WTC11 (cell line): ENCODE results near the gene DDX46. TPM values are rescaled to one million over a fixed set of nuclear protein-coding genes. Genes with fewer than 3 reads are reported as not detected.
A peak's percentile ranks its signal among the peaks of the same experiment; 100 is the strongest.

Source experiments
- ATAC-seq: fragments of 200-7000 bp; cut with Tn5 transposase; 2 replicates; pipeline ENCODE4 v1.10.0; 2021; ENCODE audit warnings: mild to moderate bottlenecking, moderate library complexity
- CTCF ChIA-PET: fragments of 300-600 bp; sonication (Branson Sonifier 250); formaldehyde crosslinking; loops from one replicate; lab custom pipeline; 2021; ENCODE audit warnings: antibody characterized with exemption; lab: Charles Lee
- POLR2A ChIA-PET: fragments of 350-600 bp; sonication (Branson Sonifier 250); formaldehyde crosslinking; loops from one replicate; lab custom pipeline; 2021; ENCODE audit warnings: antibody characterized with exemption; lab: Charles Lee
- DNase-seq: peaks from one replicate; pipeline ENCODE4 v3.0.0; 2021; ENCODE audit warnings: low spot score
- H3K27ac Mint-ChIP-seq: 2 replicates; pipeline ENCODE4 v1.8.0; 2021; ENCODE audit warnings: mixed read lengths
- H3K27me3 Mint-ChIP-seq: 2 replicates; pipeline ENCODE4 v1.8.0; 2021; ENCODE audit warnings: low read depth, mild to moderate bottlenecking, moderate library complexity, mixed read lengths
- H3K36me3 Mint-ChIP-seq: 2 replicates; pipeline ENCODE4 v1.8.0; 2021; ENCODE audit warnings: mixed read lengths
- H3K4me1 Mint-ChIP-seq: 2 replicates; pipeline ENCODE4 v1.8.0; 2022; ENCODE audit warnings: mixed read lengths
- H3K4me3 Mint-ChIP-seq: 2 replicates; pipeline ENCODE4 v1.8.0; 2021; ENCODE audit warnings: mild to moderate bottlenecking, moderate library complexity, mixed read lengths
- H3K9me3 Mint-ChIP-seq: 2 replicates; pipeline ENCODE4 v1.8.0; 2021; ENCODE audit warnings: mixed read lengths
- FOXK1 ChIP-seq: sonication (generic); formaldehyde crosslinking; IDR thresholded peaks from 2 replicates; pipeline ENCODE4 v1.8.0; 2022; ENCODE audit warnings: mild to moderate bottlenecking, moderate library complexity, missing genetic modification reagents
- GRHL2 ChIP-seq: fragments of 250-450 bp; sonication (Bioruptor Pico); IDR thresholded peaks from 2 replicates; pipeline ENCODE4 v1.8.0; 2022; ENCODE audit warnings: mild to moderate bottlenecking, moderate library complexity; ENCODE audit not compliant: insufficient replicate concordance, severe bottlenecking
- JAZF1 ChIP-seq: fragments of 250-450 bp; sonication (Bioruptor Pico); IDR thresholded peaks from 2 replicates; pipeline ENCODE4 v1.9.0; 2021; ENCODE audit warnings: moderate library complexity, mild to moderate bottlenecking, inconsistent platforms
- NFYB ChIP-seq: sonication (generic); formaldehyde crosslinking; conservative IDR thresholded peaks from 2 replicates; pipeline ENCODE4 v1.8.0; 2022; ENCODE audit warnings: low read depth, missing genetic modification reagents
- TCF7 ChIP-seq: sonication (generic); formaldehyde crosslinking; IDR thresholded peaks from 2 replicates; pipeline ENCODE4 v1.8.0; 2022; ENCODE audit warnings: mild to moderate bottlenecking, low read depth, missing genetic modification reagents, moderate library complexity
- TP53 ChIP-seq: sonication (generic); formaldehyde crosslinking; IDR thresholded peaks from 2 replicates; pipeline ENCODE4 v1.8.1; 2023; ENCODE audit warnings: mild to moderate bottlenecking, missing genetic modification reagents
- ZBTB21 ChIP-seq: sonication (generic); formaldehyde crosslinking; IDR thresholded peaks from 2 replicates; pipeline ENCODE4 v1.8.1; 2023; ENCODE audit warnings: mild to moderate bottlenecking, missing genetic modification reagents, borderline replicate concordance
- ZNF219 ChIP-seq: sonication (generic); formaldehyde crosslinking; IDR thresholded peaks from 2 replicates; pipeline ENCODE4 v1.8.0; 2023; ENCODE audit warnings: missing genetic modification reagents, mild to moderate bottlenecking, borderline replicate concordance
- ZNF263 ChIP-seq: sonication (generic); formaldehyde crosslinking; IDR thresholded peaks from 2 replicates; pipeline ENCODE4 v1.8.1; 2022; ENCODE audit warnings: low read depth, mild to moderate bottlenecking, moderate library complexity, missing genetic modification reagents
- ZNF423 ChIP-seq: fragments of 250-450 bp; sonication (Bioruptor Pico); IDR thresholded peaks from 2 replicates; pipeline ENCODE4 v2.1.2; 2022; ENCODE audit warnings: mild to moderate bottlenecking, moderate library complexity
- total RNA-seq: library from RNA; stranded (reverse); gene quantifications from 3 replicates; pipeline ENCODE4 v1.2.3, GENCODE V29; 2021
- TF ChIP-seq, protein P1 (sequence below): fragments of 250-450 bp; sonication (Bioruptor Pico); IDR thresholded peaks from 2 replicates; pipeline ENCODE4 v1.9.0; 2021; ENCODE audit warnings: mild to moderate bottlenecking
- TF ChIP-seq, protein P2 (sequence below): sonication (generic); formaldehyde crosslinking; IDR thresholded peaks from 2 replicates; pipeline ENCODE4 v1.8.1; 2022; ENCODE audit warnings: mild to moderate bottlenecking, moderate library complexity, missing genetic modification reagents
- TF ChIP-seq, protein P3 (sequence below): sonication (generic); formaldehyde crosslinking; IDR thresholded peaks from 2 replicates; pipeline ENCODE4 v1.8.1; 2023; ENCODE audit warnings: mild to moderate bottlenecking, missing genetic modification reagents
- TF ChIP-seq, protein P4 (sequence below): sonication (generic); formaldehyde crosslinking; IDR thresholded peaks from 2 replicates; pipeline ENCODE4 v1.8.0; 2022; ENCODE audit warnings: mild to moderate bottlenecking, missing genetic modification reagents
- TF ChIP-seq, protein P5 (sequence below): fragments of 250-450 bp; sonication (Bioruptor Pico); IDR thresholded peaks from 2 replicates; pipeline ENCODE4 v1.9.0; 2021; ENCODE audit warnings: mild to moderate bottlenecking, borderline replicate concordance
- TF ChIP-seq, protein P6 (sequence below): sonication (generic); formaldehyde crosslinking; IDR thresholded peaks from 2 replicates; pipeline ENCODE4 v1.8.0; 2023; ENCODE audit warnings: mild to moderate bottlenecking, missing genetic modification reagents
- TF ChIP-seq, protein P7 (sequence below): sonication (generic); formaldehyde crosslinking; conservative IDR thresholded peaks from 2 replicates; pipeline ENCODE4 v1.8.1; 2023; ENCODE audit warnings: mild to moderate bottlenecking, low read depth, missing genetic modification reagents, moderate library complexity

DDX46 gene
- total RNA-seq, 1 experiment from 2014 or later, result 123 TPM

DNA sequence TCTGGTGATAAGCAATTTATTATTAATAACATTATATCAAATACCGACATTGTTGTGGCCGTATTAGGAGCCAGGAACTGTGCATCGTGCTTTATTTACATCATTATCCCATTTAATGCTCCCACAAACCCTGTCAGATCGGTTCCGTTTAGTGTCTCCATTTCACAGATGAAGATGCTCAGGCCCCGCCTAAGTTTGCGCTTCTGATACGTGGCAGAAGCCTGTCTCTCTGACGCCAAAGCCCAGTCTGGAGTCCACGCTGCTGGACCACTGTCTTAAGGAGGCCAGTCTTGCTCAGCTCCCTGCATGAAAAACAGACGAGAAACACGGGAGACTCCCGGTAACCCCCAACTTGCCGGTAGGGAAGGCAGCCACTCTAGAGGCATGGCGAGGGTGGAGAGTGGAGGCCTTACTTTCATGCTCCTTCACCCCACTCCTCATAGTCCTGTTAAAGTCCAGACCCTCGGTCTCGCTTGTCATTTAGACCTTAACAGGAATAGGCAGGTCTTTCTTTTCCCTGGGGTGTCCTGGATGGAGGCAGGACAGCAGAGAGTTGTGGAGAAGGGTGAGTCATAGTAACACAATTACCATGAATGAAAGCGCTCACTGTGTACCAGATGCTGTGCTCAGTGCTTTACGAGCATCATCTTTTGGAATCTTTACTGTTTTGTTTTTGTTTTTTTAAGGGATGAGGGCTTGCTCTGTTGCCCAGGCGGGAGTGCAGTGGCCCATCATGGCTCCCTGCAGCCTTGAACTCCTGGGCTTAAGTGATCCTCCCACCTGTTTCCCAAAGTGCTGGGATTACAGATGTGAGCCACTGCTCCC is 116.5 kb downstream of the DDX46 start:
- ATAC-seq, result peak; percentile 3; the same call in 1 of the 2 replicates
- no peaks in the 10 kb centered on the region for H3K36me3 Mint-ChIP-seq
- POLR2A ChIA-PET, result interaction anchor here (2.2 kb wide), 1 partner anchor 29 kb away, joined by 20 read pairs; the partner anchor contains the start of gene PCBD2
- H3K4me1 Mint-ChIP-seq, result peaks cover 16% of the 10 kb centered on the region
- H3K27me3 Mint-ChIP-seq, result no peaks in the 10 kb centered on the region; the same call in 1 of the 2 replicates
- no peak for TF ChIP-seq TP53 (CRISPR knock-in tag)
- TF ChIP-seq, all 79 proteins: peak for 0
- DNase-seq, result no peak
- Mint-ChIP-seq H3K27ac (peak overlapping the region; percentile 19; the same call in 1 of the 2 replicates), H3K4me3 (peak overlapping the region; percentile 88), H3K9me3 (no peaks in the 10 kb centered on the region)
- CTCF ChIA-PET, result interaction anchor here (3.2 kb wide), 1 partner anchor 30 kb away, joined by 30 read pairs; the partner anchor contains the start of gene PCBD2

DNA sequence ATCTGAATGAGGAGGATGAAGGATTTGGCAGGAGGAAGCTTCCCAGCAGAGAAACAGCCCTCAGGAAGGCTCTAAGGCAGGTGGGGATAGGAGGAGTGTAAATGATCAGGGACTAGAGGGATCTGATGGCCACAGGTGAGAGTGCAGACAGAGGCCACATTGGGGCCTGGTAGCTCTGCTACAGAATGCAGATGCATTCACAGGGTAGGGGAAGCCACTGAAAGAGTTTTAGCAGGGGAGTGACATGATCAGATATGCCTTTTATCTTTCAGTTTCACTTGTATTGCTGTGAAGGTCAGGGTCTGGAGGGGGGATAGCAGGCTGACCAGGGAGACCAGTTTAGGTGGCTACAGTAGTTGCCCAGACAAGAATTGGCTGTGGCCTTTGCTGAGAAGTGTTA is 118.6 kb downstream of the DDX46 start:
- no peaks in the 10 kb centered on the region for H3K9me3 Mint-ChIP-seq
- no peak overlapping the region for H3K4me3 Mint-ChIP-seq
- peak overlapping the region; percentile 42; the same call in 1 of the 2 replicates for H3K27ac Mint-ChIP-seq
- ChIA-PET POLR2A (no interaction called here), CTCF (interaction anchor here (1.0 kb wide), 1 partner anchor 27 kb away, joined by 3 read pairs; no protein-coding TSS in a partner anchor)
- H3K27me3 Mint-ChIP-seq, result no peaks in the 10 kb centered on the region; the same call in 1 of the 2 replicates
- DNase-seq, result no peak
- peaks cover 20% of the 10 kb centered on the region for H3K4me1 Mint-ChIP-seq
- ATAC-seq, result no peak
- H3K36me3 Mint-ChIP-seq, result peaks cover 3% of the 10 kb centered on the region; the same call in 1 of the 2 replicates
- TF ChIP-seq, protein P1, sequence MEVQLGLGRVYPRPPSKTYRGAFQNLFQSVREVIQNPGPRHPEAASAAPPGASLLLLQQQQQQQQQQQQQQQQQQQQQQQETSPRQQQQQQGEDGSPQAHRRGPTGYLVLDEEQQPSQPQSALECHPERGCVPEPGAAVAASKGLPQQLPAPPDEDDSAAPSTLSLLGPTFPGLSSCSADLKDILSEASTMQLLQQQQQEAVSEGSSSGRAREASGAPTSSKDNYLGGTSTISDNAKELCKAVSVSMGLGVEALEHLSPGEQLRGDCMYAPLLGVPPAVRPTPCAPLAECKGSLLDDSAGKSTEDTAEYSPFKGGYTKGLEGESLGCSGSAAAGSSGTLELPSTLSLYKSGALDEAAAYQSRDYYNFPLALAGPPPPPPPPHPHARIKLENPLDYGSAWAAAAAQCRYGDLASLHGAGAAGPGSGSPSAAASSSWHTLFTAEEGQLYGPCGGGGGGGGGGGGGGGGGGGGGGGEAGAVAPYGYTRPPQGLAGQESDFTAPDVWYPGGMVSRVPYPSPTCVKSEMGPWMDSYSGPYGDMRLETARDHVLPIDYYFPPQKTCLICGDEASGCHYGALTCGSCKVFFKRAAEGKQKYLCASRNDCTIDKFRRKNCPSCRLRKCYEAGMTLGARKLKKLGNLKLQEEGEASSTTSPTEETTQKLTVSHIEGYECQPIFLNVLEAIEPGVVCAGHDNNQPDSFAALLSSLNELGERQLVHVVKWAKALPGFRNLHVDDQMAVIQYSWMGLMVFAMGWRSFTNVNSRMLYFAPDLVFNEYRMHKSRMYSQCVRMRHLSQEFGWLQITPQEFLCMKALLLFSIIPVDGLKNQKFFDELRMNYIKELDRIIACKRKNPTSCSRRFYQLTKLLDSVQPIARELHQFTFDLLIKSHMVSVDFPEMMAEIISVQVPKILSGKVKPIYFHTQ (CRISPR knock-in tag), result no peak
- TF ChIP-seq TCF7 (CRISPR knock-in tag), result no peak
- TF ChIP-seq, protein P2, sequence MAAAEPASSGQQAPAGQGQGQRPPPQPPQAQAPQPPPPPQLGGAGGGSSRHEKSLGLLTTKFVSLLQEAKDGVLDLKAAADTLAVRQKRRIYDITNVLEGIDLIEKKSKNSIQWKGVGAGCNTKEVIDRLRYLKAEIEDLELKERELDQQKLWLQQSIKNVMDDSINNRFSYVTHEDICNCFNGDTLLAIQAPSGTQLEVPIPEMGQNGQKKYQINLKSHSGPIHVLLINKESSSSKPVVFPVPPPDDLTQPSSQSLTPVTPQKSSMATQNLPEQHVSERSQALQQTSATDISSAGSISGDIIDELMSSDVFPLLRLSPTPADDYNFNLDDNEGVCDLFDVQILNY (CRISPR knock-in tag), result no peak
- TF ChIP-seq ZNF263 (CRISPR knock-in tag), result no peak
- TF ChIP-seq FOXK1 (CRISPR knock-in tag), result no peak
- TF ChIP-seq, protein P3, sequence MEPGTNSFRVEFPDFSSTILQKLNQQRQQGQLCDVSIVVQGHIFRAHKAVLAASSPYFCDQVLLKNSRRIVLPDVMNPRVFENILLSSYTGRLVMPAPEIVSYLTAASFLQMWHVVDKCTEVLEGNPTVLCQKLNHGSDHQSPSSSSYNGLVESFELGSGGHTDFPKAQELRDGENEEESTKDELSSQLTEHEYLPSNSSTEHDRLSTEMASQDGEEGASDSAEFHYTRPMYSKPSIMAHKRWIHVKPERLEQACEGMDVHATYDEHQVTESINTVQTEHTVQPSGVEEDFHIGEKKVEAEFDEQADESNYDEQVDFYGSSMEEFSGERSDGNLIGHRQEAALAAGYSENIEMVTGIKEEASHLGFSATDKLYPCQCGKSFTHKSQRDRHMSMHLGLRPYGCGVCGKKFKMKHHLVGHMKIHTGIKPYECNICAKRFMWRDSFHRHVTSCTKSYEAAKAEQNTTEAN (CRISPR knock-in tag), result no peak
- TF ChIP-seq, protein P4, sequence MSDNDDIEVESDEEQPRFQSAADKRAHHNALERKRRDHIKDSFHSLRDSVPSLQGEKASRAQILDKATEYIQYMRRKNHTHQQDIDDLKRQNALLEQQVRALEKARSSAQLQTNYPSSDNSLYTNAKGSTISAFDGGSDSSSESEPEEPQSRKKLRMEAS (CRISPR knock-in tag), result no peak
- TF ChIP-seq, protein P5, sequence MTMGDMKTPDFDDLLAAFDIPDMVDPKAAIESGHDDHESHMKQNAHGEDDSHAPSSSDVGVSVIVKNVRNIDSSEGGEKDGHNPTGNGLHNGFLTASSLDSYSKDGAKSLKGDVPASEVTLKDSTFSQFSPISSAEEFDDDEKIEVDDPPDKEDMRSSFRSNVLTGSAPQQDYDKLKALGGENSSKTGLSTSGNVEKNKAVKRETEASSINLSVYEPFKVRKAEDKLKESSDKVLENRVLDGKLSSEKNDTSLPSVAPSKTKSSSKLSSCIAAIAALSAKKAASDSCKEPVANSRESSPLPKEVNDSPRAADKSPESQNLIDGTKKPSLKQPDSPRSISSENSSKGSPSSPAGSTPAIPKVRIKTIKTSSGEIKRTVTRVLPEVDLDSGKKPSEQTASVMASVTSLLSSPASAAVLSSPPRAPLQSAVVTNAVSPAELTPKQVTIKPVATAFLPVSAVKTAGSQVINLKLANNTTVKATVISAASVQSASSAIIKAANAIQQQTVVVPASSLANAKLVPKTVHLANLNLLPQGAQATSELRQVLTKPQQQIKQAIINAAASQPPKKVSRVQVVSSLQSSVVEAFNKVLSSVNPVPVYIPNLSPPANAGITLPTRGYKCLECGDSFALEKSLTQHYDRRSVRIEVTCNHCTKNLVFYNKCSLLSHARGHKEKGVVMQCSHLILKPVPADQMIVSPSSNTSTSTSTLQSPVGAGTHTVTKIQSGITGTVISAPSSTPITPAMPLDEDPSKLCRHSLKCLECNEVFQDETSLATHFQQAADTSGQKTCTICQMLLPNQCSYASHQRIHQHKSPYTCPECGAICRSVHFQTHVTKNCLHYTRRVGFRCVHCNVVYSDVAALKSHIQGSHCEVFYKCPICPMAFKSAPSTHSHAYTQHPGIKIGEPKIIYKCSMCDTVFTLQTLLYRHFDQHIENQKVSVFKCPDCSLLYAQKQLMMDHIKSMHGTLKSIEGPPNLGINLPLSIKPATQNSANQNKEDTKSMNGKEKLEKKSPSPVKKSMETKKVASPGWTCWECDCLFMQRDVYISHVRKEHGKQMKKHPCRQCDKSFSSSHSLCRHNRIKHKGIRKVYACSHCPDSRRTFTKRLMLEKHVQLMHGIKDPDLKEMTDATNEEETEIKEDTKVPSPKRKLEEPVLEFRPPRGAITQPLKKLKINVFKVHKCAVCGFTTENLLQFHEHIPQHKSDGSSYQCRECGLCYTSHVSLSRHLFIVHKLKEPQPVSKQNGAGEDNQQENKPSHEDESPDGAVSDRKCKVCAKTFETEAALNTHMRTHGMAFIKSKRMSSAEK (CRISPR knock-in tag), result no peak
- TF ChIP-seq NFYB, result no peak
- no peak for TF ChIP-seq GRHL2 (CRISPR knock-in tag)
- no peak for TF ChIP-seq JAZF1
- TF ChIP-seq, protein P6, sequence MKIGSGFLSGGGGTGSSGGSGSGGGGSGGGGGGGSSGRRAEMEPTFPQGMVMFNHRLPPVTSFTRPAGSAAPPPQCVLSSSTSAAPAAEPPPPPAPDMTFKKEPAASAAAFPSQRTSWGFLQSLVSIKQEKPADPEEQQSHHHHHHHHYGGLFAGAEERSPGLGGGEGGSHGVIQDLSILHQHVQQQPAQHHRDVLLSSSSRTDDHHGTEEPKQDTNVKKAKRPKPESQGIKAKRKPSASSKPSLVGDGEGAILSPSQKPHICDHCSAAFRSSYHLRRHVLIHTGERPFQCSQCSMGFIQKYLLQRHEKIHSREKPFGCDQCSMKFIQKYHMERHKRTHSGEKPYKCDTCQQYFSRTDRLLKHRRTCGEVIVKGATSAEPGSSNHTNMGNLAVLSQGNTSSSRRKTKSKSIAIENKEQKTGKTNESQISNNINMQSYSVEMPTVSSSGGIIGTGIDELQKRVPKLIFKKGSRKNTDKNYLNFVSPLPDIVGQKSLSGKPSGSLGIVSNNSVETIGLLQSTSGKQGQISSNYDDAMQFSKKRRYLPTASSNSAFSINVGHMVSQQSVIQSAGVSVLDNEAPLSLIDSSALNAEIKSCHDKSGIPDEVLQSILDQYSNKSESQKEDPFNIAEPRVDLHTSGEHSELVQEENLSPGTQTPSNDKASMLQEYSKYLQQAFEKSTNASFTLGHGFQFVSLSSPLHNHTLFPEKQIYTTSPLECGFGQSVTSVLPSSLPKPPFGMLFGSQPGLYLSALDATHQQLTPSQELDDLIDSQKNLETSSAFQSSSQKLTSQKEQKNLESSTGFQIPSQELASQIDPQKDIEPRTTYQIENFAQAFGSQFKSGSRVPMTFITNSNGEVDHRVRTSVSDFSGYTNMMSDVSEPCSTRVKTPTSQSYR (CRISPR knock-in tag), result no peak
- TF ChIP-seq, protein P7, sequence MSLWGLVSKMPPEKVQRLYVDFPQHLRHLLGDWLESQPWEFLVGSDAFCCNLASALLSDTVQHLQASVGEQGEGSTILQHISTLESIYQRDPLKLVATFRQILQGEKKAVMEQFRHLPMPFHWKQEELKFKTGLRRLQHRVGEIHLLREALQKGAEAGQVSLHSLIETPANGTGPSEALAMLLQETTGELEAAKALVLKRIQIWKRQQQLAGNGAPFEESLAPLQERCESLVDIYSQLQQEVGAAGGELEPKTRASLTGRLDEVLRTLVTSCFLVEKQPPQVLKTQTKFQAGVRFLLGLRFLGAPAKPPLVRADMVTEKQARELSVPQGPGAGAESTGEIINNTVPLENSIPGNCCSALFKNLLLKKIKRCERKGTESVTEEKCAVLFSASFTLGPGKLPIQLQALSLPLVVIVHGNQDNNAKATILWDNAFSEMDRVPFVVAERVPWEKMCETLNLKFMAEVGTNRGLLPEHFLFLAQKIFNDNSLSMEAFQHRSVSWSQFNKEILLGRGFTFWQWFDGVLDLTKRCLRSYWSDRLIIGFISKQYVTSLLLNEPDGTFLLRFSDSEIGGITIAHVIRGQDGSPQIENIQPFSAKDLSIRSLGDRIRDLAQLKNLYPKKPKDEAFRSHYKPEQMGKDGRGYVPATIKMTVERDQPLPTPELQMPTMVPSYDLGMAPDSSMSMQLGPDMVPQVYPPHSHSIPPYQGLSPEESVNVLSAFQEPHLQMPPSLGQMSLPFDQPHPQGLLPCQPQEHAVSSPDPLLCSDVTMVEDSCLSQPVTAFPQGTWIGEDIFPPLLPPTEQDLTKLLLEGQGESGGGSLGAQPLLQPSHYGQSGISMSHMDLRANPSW (CRISPR knock-in tag), result no peak
- TF ChIP-seq ZNF423 (CRISPR knock-in tag), result no peak
- no peak for TF ChIP-seq ZBTB21 (CRISPR knock-in tag)
- TF ChIP-seq ZNF219 (CRISPR knock-in tag), result no peak
